ENCODE data around the gene DCAF12. TPM values are rescaled to one million over a fixed set of nuclear protein-coding genes. Genes with fewer than 3 reads are reported as not detected.
"Not testable (repeated sequence)": the region's sequence is repeated elsewhere in the genome, so short reads cannot be mapped to it uniquely, and the experiment has no call there.

The DCAF12 gene
- polyA plus RNA-seq, 1 donor, result 45.1 TPM

DNA sequence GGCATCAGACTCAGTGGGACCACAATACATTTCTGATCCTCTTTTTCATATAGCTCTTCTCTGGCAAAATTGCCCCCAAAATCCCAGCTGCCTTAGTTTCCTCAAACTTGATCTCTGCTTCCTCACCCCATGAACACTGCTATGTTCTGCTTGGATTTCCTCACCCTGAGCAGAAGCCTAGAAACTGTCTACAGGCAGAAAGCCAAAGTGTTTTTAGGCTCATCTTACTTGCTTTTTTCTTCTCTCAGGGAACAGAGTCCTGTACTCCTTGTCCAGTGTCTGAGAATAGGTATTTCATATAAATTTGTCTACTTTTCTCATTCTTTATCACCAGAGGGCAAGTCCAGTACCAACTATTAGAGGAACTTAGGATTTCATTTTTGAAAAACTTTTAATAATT is 30.8 kb upstream of the DCAF12 start:
- no peaks in the 10 kb centered on the region for H3K9me3 ChIP-seq (ENCODE audit: control insufficient read depth, low read depth, low read length)
- H3K27me3 ChIP-seq (ENCODE audit: control insufficient read depth, insufficient read depth, low read length), result no peaks in the 10 kb centered on the region
- peaks cover 8% of the 10 kb centered on the region for H3K4me1 ChIP-seq (ENCODE audit: control insufficient read depth, insufficient read depth, low read length)
- H3K27ac ChIP-seq (ENCODE audit: low read length), result no peak overlapping the region
- no peak overlapping the region for H3K4me3 ChIP-seq (ENCODE audit: low read length)
- no peak for DNase-seq
- H3K36me3 ChIP-seq (ENCODE audit: control insufficient read depth, insufficient read depth, low read length), result no peaks in the 10 kb centered on the region

DNA sequence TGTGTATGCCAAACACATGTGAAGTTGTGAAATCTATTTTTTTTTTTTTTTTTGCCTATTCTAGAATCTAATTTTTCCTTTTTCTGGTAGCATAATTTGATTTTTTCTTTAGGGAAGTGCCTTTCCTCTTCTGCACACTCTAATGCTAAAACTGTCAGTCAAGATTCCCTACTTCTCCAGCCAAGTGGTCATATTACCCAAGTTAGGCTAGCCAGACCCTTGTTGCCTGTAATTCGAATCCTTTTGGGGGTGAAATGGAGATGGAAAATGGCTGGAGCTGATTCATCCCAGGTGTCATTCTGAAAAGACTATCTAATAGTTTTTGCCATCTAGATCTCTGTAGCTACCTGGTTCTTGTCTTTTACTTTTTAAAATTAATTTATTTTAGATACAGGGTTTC is 27.6 kb upstream of the DCAF12 start:
- H3K4me1 ChIP-seq (ENCODE audit: control insufficient read depth, insufficient read depth, low read length), result peaks cover 8% of the 10 kb centered on the region
- no peak overlapping the region for H3K4me3 ChIP-seq (ENCODE audit: low read length)
- WGBS (ENCODE audit: insufficient coverage, low lambda C conversion rate), result no CpG with 5 or more reads among the region's 1 CpG
- no peak for DNase-seq
- H3K27me3 ChIP-seq (ENCODE audit: control insufficient read depth, insufficient read depth, low read length), result no peaks in the 10 kb centered on the region
- H3K9me3 ChIP-seq (ENCODE audit: control insufficient read depth, low read depth, low read length), result no peaks in the 10 kb centered on the region
- no peaks in the 10 kb centered on the region for H3K36me3 ChIP-seq (ENCODE audit: control insufficient read depth, insufficient read depth, low read length)
- no peak overlapping the region for H3K27ac ChIP-seq (ENCODE audit: low read length)

DNA sequence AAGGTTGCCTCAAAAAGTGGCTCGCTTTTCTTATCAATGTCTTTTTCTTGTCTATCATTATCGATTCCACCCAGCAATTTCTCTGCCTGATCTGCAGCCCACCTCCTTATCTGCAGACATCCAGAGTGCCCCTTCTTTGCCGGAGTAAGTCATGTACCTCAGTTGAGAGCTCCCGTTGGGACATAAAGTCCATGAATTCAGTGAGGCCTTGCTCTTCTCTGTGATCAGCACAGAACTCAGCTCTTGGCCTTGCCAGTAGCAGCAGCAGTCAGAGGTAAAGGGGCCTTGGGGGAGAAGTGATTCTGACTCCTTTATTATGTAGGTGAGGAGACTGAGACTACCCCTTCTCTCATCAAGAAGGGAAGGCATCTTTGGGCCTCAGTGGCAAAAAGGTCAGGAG is 24.9 kb upstream of the DCAF12 start:
- WGBS (ENCODE audit: insufficient coverage, low lambda C conversion rate), result 80% methylated on average over 1 of the region's 4 CpGs
- no peaks in the 10 kb centered on the region for H3K4me1 ChIP-seq (ENCODE audit: control insufficient read depth, insufficient read depth, low read length)
- no peaks in the 10 kb centered on the region for H3K36me3 ChIP-seq (ENCODE audit: control insufficient read depth, insufficient read depth, low read length)
- no peak overlapping the region for H3K4me3 ChIP-seq (ENCODE audit: low read length)
- no peak for DNase-seq
- no peak overlapping the region for H3K27ac ChIP-seq (ENCODE audit: low read length)
- no peaks in the 10 kb centered on the region for H3K27me3 ChIP-seq (ENCODE audit: control insufficient read depth, insufficient read depth, low read length)
- H3K9me3 ChIP-seq (ENCODE audit: control insufficient read depth, low read depth, low read length), result no peaks in the 10 kb centered on the region

- H3K36me3 ChIP-seq (ENCODE audit: control insufficient read depth, insufficient read depth, low read length), result no peaks in the 10 kb centered on the region
- H3K27ac ChIP-seq (ENCODE audit: low read length), result no peak overlapping the region
- WGBS (ENCODE audit: insufficient coverage, low lambda C conversion rate), result no CpG with 5 or more reads among the region's 3 CpGs
- no peaks in the 10 kb centered on the region for H3K9me3 ChIP-seq (ENCODE audit: control insufficient read depth, low read depth, low read length)
- DNase-seq, result no peak
- H3K4me1 ChIP-seq (ENCODE audit: control insufficient read depth, insufficient read depth, low read length), result no peaks in the 10 kb centered on the region
- H3K27me3 ChIP-seq (ENCODE audit: control insufficient read depth, insufficient read depth, low read length), result no peaks in the 10 kb centered on the region
- no peak overlapping the region for H3K4me3 ChIP-seq (ENCODE audit: low read length)
Observed at GRCh38 chr9:34145165-34145564, 18.7 kb upstream of the DCAF12 start.

DNA sequence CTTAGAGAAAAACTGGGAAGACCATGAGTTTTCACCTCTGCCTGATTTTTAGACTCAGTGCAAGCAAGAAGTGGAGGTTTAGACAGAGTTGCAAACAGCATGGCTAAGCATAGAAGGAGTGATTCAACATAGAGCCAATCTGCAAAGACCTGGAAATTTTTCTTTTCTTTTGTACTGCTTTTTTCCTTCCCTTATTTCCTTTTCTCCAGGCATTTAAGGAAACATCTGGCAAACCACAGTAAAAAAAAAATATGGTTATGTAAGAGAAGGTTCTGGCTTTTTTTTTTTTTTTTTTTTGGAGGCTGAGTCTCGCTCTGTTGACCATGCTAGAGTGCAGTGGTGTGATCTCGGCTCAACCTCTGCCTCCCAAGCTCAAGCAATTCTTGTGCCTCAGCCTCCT is 16.6 kb upstream of the DCAF12 start:
- no peaks in the 10 kb centered on the region for H3K27me3 ChIP-seq (ENCODE audit: control insufficient read depth, insufficient read depth, low read length)
- H3K36me3 ChIP-seq (ENCODE audit: control insufficient read depth, insufficient read depth, low read length), result no peaks in the 10 kb centered on the region
- no peaks in the 10 kb centered on the region for H3K4me1 ChIP-seq (ENCODE audit: control insufficient read depth, insufficient read depth, low read length)
- no peaks in the 10 kb centered on the region for H3K9me3 ChIP-seq (ENCODE audit: control insufficient read depth, low read depth, low read length)
- no peak overlapping the region for H3K4me3 ChIP-seq (ENCODE audit: low read length)
- no CpG with 5 or more reads among the region's 2 CpGs for WGBS (ENCODE audit: insufficient coverage, low lambda C conversion rate)
- no peak overlapping the region for H3K27ac ChIP-seq (ENCODE audit: low read length)
- no peak for DNase-seq

- H3K4me1 ChIP-seq (ENCODE audit: control insufficient read depth, insufficient read depth, low read length), result no peaks in the 10 kb centered on the region
- H3K27ac ChIP-seq (ENCODE audit: low read length), result no peak overlapping the region
- WGBS (ENCODE audit: insufficient coverage, low lambda C conversion rate), result 91% methylated on average over 1 of the region's 2 CpGs
- no peak overlapping the region for H3K4me3 ChIP-seq (ENCODE audit: low read length)
- H3K36me3 ChIP-seq (ENCODE audit: control insufficient read depth, insufficient read depth, low read length), result no peaks in the 10 kb centered on the region
- DNase-seq, result no peak
- no peaks in the 10 kb centered on the region for H3K27me3 ChIP-seq (ENCODE audit: control insufficient read depth, insufficient read depth, low read length)
- H3K9me3 ChIP-seq (ENCODE audit: control insufficient read depth, low read depth, low read length), result peaks cover 4% of the 10 kb centered on the region
Observed at GRCh38 chr9:34140853-34141252, 14.4 kb upstream of the DCAF12 start.

- no peaks in the 10 kb centered on the region for H3K36me3 ChIP-seq (ENCODE audit: control insufficient read depth, insufficient read depth, low read length)
- H3K27ac ChIP-seq (ENCODE audit: low read length), result no peak overlapping the region
- H3K4me3 ChIP-seq (ENCODE audit: low read length), result no peak overlapping the region
- H3K4me1 ChIP-seq (ENCODE audit: control insufficient read depth, insufficient read depth, low read length), result no peaks in the 10 kb centered on the region
- 73% methylated on average over 3 of the region's 5 CpGs for WGBS (ENCODE audit: insufficient coverage, low lambda C conversion rate)
- H3K27me3 ChIP-seq (ENCODE audit: control insufficient read depth, insufficient read depth, low read length), result no peaks in the 10 kb centered on the region
- H3K9me3 ChIP-seq (ENCODE audit: control insufficient read depth, low read depth, low read length), result peaks cover 4% of the 10 kb centered on the region
- no peak for DNase-seq
Observed at GRCh38 chr9:34139477-34140146, 13.1 kb upstream of the DCAF12 start.

DNA sequence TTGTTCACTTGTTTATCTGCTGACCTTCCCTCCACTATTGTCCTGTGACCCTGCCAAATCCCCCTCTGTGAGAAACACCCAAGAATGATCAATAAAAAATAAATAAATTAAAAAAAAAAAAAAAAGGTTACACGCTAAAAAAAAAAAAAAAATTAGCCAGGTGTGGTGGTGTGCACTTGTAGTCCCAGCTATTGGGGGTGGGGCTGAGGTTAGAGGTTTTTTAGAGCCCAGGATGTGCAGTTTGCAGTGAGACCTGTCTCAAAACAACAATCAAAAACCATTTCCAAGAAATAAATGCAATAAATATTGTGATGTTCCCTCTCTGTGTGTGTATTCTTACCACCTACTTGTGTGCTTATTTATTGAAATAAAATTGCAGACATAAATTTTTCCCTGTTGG is 12.1 kb upstream of the DCAF12 start:
- WGBS (ENCODE audit: insufficient coverage, low lambda C conversion rate), result no CpG with 5 or more reads among the region's 1 CpG
- not testable (repeated sequence) for H3K4me3 ChIP-seq (ENCODE audit: low read length); H3K27ac ChIP-seq (ENCODE audit: low read length); H3K27me3 ChIP-seq (ENCODE audit: control insufficient read depth, insufficient read depth, low read length); H3K9me3 ChIP-seq (ENCODE audit: control insufficient read depth, low read depth, low read length); DNase-seq; H3K4me1 ChIP-seq (ENCODE audit: control insufficient read depth, insufficient read depth, low read length); H3K36me3 ChIP-seq (ENCODE audit: control insufficient read depth, insufficient read depth, low read length)

DNA sequence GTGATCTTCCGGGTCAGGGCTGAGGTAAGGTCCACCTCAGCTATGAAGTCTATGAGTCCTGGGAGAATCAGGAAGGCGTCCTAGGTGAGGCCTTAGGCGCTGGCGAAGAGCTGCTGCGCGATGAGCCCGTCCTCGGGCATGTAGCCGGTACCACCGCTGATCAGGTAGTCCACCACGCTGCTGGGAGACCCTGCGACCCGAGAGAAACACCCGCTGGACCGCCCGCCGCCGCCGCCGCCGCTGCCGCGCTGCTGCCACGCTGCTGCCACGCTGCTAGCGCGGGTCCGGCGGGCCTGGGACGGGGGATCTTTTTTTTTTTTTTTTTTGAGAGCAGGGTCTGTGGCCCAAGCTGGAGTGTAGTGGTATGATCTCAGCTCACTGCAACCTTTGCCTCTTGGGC is 8.0 kb upstream of the DCAF12 start:
- Histone ChIP-seq H3K27ac (ENCODE audit: low read length) (no peak overlapping the region), H3K4me1 (ENCODE audit: control insufficient read depth, insufficient read depth, low read length) (no peaks in the 10 kb centered on the region), H3K27me3 (ENCODE audit: control insufficient read depth, insufficient read depth, low read length) (no peaks in the 10 kb centered on the region), H3K4me3 (ENCODE audit: low read length) (no peak overlapping the region), H3K36me3 (ENCODE audit: control insufficient read depth, insufficient read depth, low read length) (no peaks in the 10 kb centered on the region), H3K9me3 (ENCODE audit: control insufficient read depth, low read depth, low read length) (peaks cover 4% of the 10 kb centered on the region)
- DNase-seq, result no peak
- WGBS (ENCODE audit: insufficient coverage, low lambda C conversion rate), result no CpG with 5 or more reads among the region's 30 CpGs

DNA sequence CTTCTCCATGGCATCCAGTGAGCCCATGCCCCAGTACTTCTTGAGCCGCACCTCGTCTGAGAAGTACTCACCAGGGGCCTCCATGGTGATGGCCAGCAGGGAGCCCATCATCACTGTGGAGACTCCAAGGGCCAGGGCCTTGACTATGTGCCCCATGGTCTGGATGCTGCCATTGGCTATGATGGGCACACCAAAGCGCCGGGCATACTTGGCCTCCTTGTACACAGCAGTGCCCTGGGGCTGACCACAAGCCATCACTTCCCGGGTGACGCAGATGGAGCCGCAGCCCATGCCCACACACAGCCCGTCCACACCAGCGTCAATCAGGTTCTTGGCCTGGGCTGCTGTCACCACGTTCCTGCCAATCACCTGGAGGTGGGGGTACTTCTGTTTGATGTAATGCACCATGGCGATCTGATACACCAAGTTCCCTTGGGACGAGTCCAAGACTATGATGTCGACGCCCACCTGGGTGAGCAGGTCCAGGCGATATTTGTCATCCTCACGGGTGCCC is 7.0 kb upstream of the DCAF12 start:
- Histone ChIP-seq H3K9me3 (ENCODE audit: control insufficient read depth, low read depth, low read length) (peaks cover 4% of the 10 kb centered on the region), H3K36me3 (ENCODE audit: control insufficient read depth, insufficient read depth, low read length) (no peaks in the 10 kb centered on the region), H3K4me3 (ENCODE audit: low read length) (no peak overlapping the region), H3K4me1 (ENCODE audit: control insufficient read depth, insufficient read depth, low read length) (no peaks in the 10 kb centered on the region), H3K27me3 (ENCODE audit: control insufficient read depth, insufficient read depth, low read length) (no peaks in the 10 kb centered on the region), H3K27ac (ENCODE audit: low read length) (no peak overlapping the region)
- no CpG with 5 or more reads among the region's 16 CpGs for WGBS (ENCODE audit: insufficient coverage, low lambda C conversion rate)
- DNase-seq, result no peak

- 90% methylated on average over 2 of the region's 7 CpGs for WGBS (ENCODE audit: insufficient coverage, low lambda C conversion rate)
- Histone ChIP-seq H3K36me3 (ENCODE audit: control insufficient read depth, insufficient read depth, low read length) (no peaks in the 10 kb centered on the region), H3K27me3 (ENCODE audit: control insufficient read depth, insufficient read depth, low read length) (no peaks in the 10 kb centered on the region), H3K4me1 (ENCODE audit: control insufficient read depth, insufficient read depth, low read length) (no peaks in the 10 kb centered on the region), H3K27ac (ENCODE audit: low read length) (no peak overlapping the region), H3K4me3 (ENCODE audit: low read length) (no peak overlapping the region), H3K9me3 (ENCODE audit: control insufficient read depth, low read depth, low read length) (peaks cover 1% of the 10 kb centered on the region)
- DNase-seq, result no peak
Observed at GRCh38 chr9:34131571-34131970, 5.1 kb upstream of the DCAF12 start.
